Panc1 (cell line): Measurements from ENCODE around the gene MSMB.

Experiments used
- REST ChIP-seq, 2 experiments: IDR thresholded peaks; 2 replicates each; pipeline ENCODE4 v1.6.1; 2011 to 2012; ENCODE audit warnings: low read depth in 2 of 2, control low read depth in 1 of 2, low read length in 1 of 2, mild to moderate bottlenecking in 1 of 2, moderate library complexity in 1 of 2; ENCODE audit not compliant: insufficient read depth in 1 of 2
- TF ChIP-seq, protein P1 (sequence below): fragments of 450-650 bp; IDR thresholded peaks from 2 replicates; pipeline ENCODE4 v1.5.1; 2017; ENCODE audit warnings: mild to moderate bottlenecking

DNA sequence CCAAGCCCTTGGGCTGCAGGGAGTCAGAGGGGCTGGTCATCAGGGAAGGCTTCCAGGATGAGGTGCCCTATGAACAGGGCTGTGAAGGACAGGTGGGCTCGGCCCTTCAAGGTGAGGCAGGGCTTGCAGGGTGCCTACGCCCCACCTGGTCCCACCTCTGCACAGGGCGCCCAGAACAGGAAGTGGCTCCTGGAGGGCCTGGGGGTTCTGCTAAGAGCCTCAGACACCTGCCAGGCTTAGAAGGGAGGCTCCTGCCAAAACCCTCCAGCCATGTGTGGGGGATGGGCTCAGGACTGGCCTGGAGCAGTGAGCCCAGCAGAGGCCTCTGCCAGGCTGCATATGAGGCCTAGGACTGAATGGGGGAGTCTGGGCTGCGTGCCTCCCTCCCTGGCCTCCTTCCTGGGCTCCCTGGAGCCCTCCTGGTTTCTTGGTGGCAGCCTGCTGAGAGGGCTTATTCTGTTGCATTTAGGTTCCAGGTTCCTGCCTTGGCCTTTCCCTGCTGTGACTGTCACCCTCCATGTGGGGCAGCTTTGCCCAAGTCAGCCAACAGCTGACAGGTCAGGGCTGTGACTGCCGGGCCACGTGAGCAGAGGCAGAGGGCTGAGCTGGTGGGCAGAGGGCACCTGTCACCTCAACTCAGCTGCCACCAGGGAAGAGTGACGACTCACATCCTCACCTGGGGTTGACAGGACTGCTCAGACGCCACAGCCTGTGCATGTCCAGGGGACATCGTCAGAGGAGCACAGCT is 45.2 kb upstream of the MSMB start:
- TF ChIP-seq, protein P1, sequence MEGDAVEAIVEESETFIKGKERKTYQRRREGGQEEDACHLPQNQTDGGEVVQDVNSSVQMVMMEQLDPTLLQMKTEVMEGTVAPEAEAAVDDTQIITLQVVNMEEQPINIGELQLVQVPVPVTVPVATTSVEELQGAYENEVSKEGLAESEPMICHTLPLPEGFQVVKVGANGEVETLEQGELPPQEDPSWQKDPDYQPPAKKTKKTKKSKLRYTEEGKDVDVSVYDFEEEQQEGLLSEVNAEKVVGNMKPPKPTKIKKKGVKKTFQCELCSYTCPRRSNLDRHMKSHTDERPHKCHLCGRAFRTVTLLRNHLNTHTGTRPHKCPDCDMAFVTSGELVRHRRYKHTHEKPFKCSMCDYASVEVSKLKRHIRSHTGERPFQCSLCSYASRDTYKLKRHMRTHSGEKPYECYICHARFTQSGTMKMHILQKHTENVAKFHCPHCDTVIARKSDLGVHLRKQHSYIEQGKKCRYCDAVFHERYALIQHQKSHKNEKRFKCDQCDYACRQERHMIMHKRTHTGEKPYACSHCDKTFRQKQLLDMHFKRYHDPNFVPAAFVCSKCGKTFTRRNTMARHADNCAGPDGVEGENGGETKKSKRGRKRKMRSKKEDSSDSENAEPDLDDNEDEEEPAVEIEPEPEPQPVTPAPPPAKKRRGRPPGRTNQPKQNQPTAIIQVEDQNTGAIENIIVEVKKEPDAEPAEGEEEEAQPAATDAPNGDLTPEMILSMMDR, result no peak
- TF ChIP-seq REST (IDR thresholded peaks at IDR 0.05; ENCODE audit: insufficient read depth in 1 of 2, low read depth in 2 of 2, low read length in 1 of 2), result no peak
